ENCODE data around the gene RTN4RL1.

Gene RTN4RL1

DNA sequence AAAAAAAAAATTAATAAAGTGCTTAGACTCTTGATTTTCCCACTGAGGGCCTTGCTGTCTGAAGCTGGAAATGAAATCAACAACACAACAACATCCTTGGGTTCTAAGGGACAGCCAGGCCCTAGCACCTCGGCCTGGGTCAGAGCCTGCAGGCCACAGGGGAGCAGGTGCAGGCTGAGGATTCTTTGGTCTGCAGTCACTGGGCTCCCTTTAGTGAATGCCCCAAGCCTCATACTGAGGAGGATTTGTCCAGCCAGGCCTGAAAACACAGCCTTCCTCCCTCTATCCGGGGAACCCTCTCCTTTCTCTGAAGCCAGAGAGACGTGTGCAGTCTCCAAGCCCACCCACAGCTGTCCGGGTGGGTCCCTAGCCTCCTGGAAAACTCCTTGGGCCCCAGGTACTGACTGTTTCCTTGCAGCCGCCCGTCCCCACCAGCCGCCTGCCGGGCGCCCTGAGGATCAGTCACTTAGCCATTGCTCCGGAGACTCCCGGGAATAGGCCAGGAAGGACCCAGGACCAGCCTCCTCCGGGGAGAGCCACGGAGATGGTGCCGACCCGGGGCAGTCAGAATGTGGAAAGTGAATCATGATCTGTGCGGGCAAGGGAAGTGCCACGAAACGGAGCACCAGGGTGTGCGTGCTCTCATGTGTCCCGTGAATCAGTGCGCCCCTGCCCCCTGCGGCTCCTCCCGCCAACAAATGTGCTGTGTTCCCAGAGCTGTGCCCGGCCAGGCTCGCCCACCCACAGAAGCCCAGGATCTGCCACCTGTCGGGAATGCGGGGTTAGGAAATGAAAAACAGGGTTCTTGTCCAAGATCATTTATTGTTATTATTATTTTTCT lies 91.0 kb downstream of the RTN4RL1 start:
- in situ Hi-C loops (cut with MboI; ENCODE audit: low sequenced_read_pairs): no loop called here

DNA sequence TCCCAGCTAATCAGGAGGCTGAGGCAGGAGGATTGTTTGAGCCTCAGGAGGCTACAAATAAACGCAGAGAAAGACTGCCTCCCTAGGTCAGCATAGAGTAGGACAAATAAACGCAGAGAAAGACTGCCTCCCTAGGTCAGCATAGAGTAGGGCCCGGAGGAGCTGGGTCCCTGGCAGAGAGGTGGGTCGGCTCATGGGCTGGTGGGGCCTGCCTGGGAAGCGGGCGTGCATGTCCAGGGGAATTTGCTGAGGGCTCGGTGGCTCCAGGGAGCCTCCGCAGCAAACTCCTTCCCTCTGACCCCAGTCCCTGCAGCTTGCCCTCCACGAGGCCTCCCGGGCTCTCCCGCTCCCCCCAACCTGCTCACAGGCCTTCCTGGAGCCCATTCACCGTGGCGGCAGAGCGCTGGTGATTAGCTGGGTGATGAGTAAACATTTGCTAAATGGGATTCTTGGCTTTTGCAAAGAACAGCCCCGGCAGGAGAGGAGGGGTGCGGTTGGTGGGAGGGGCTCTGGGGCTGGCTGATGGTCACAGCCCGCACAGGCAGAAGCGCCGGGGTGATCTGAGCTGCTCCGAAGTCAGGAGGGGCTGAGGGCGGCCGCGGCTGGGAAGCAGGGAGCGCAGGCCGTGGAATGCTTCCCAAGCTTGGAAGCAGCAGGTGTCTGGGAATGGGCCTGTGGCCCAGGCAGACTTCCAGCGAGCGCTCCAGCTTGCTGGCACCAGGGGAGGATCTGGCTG lies 93.1 kb downstream of the RTN4RL1 start:
- in situ Hi-C loops (cut with MboI; ENCODE audit: low sequenced_read_pairs): no loop called here

GRCh38 chr17:1930337-1930645 lies 94.8 kb downstream of the RTN4RL1 start:
- in situ Hi-C loops (cut with MboI; ENCODE audit: low sequenced_read_pairs): no loop called here

GRCh38 chr17:1928976-1929375 lies 96.2 kb downstream of the RTN4RL1 start:
- in situ Hi-C loops (cut with MboI; ENCODE audit: low sequenced_read_pairs): no loop called here

- in situ Hi-C loops (cut with MboI; ENCODE audit: low sequenced_read_pairs): no loop called here
Measured at GRCh38 chr17:1920948-1921351, 104.2 kb downstream of the RTN4RL1 start.

DNA sequence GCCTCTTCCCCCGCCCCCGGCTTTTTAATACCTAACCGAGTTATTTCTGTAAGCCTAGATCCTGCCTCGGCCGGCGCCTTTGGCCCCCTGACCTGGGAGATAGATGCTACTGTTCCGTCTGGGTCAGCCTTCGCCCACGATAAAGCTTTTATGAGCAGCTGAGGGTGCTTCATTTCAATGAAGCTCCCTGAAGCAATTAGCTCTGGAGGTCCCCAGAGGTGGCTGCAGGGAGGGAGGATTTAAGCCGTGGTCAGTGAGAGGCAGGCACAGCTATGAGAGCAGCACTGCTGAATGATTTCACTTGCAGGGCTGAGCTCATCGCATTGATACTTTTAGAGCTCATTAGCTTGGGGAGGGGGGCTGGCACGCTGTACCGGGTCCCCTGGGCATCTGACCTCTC lies 105.9 kb downstream of the RTN4RL1 start:
- in situ Hi-C loops (cut with MboI; ENCODE audit: low sequenced_read_pairs): no loop called here

DNA sequence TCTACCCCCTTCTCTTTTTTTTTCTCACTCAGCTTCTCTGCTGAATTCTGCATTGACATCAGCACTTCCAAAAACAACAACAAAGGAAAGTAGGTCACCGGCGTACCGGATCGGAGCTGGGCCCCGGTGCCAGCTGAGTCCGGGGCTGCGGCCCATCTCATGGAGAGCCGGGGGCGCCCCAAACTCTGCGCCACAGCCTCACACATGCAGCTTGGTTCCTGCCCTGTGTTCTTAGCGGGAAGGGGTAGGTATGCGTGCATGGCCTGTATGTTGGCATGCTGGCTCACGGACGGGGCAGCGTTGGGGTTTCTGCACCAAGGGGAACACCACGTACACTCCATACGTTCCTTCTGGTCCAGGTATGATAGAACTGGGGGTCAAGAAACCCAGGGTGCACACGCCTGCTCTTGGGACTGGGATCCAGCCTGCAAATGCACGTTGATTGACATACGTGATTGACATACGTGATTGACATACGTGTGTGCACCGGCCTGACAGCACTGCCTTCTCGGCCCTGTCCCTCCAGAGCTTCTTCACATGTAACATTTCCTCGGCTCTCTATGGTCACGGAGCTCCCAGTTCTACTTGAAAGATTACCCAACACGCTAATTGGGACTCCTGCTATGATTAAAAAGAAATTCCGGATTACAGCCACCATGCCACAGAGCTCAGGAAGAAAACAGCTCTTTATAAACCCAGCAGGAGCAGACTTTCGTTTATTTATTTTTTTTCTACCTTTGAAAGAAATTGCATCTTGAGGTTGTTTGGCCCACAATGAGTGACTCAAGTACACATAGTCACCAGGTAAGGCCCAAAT lies 106.6 kb downstream of the RTN4RL1 start:
- in situ Hi-C loops (cut with MboI; ENCODE audit: low sequenced_read_pairs): no loop called here

DNA sequence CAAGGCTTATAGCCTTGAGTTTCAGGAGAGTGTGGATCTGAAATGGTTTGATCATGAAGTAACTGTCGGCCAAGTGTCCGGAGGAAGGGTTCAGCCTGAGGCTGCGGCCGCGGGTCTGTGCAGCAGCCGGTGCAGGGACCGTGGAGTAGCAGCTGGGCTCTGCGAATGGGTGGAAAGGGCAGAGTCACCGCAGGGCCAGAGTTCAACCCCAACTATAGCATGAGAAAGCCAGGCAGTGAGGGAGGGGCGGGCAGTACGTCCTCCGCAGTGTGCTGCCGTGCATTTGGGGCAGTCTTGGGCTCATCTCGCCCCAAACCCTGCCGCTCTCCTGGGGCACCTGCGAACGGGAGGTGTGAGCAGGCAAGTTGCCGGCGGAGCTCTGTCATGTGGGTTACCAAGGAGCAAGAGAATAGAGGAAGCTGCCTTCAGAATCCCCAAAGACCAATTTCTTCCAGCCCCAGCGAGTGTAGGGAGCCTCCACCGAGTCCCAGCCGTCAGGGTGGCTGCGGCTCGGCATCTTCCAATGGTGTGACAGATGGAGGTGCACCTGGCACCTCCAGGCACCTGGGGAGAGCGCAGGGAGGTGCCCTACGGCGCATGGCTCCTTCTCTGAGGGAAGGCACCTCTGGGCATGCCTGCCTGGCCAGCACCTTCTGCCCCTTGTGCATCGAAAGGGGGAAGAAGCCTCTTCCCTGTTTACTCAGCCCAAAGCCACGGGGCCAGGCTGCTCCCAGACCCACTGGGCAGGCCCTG lies 108.0 kb downstream of the RTN4RL1 start:
- in situ Hi-C loops (cut with MboI; ENCODE audit: low sequenced_read_pairs): no loop called here

DNA sequence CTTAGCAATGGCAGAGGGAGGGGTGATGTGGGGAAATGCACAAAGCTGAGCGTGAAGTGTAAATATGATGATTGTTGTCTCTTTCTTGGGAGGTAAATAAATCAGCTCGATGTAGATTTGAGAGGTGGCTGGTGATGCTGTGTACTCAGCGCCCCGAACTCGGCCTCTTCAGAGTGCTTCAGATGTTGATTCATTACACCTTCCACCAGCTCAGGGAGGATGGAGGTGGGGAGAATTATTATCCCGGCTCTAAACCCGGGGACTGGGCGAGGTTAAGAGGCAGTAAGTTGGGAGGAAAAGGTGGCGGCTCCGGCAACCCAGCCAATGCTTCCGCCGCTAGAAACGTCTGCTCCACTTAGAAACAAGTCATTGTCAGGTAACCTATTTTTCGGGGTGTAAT lies 108.8 kb downstream of the RTN4RL1 start:
- in situ Hi-C loops (cut with MboI; ENCODE audit: low sequenced_read_pairs): no loop called here

- in situ Hi-C loops (cut with MboI; ENCODE audit: low sequenced_read_pairs): no loop called here
Measured at GRCh38 chr17:1915889-1916288, 109.2 kb downstream of the RTN4RL1 start.

GRCh38 chr17:1914661-1915083 lies 110.5 kb downstream of the RTN4RL1 start:
- in situ Hi-C loops (cut with MboI; ENCODE audit: low sequenced_read_pairs): no loop called here

GRCh38 chr17:1913702-1914101 lies 111.4 kb downstream of the RTN4RL1 start:
- in situ Hi-C loops (cut with MboI; ENCODE audit: low sequenced_read_pairs): no loop called here

GRCh38 chr17:1912146-1912545 lies 113.0 kb downstream of the RTN4RL1 start:
- in situ Hi-C loops (cut with MboI; ENCODE audit: low sequenced_read_pairs): no loop called here

DNA sequence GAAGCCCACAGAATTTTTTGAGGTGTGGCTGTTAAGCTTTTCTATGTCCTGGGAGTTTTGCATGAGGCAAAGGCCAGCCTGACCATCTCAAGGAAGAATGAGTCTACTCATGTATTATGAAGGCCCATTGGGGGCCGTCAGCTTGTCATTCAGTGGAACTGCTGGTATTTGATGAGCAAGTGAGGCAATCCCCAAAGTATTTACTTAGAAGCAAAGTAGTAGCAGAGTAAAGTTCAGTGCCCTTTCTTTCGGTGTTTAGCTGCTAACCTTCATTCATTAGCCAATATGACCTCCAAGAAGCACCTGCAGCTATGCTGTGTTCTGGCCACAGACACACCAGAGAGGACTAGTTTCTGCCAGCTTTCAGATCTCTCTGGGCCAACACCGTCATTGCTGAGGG lies 115.1 kb downstream of the RTN4RL1 start:
- in situ Hi-C loops (cut with MboI; ENCODE audit: low sequenced_read_pairs): no loop called here

- in situ Hi-C loops (cut with MboI; ENCODE audit: low sequenced_read_pairs): no loop called here
Measured at GRCh38 chr17:1908699-1909309, 116.3 kb downstream of the RTN4RL1 start.

DNA sequence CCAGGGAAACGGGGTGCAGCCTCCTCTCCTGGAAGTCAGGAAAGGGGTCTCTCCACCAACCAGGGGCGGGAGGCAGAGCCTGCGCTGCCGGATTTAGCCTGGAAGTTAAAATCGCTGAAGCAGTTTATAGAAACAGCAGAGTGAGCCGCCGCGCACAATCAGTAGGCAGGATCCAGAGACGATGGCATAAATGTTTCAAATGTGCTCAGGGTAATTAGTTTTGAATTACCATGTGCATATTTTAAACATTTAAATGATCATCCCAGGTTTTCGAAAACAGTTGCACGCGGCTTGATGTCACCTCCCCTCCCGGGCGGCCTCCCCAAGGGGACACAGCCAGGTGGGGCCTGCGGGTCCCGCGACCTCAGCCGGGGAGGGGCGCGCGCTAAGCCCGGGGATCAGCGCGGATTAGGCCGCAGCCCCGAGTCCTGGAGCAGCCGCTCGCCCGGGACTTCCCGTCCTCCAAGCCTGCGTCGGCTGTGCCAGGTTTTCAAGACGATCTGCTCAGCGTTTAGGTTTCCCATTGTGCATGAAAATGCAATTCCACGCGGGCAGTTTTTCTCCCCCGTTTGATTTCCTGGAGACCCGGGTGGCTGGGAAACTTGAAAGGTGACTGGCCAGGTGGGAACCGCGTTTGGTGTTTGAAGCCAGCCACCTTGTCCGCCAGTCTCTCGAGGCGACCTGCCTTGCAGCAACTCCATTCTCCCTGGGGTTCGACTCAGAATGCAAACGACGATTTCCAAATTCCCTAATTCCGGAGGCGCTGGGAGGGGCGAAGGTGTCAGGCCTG lies 117.0 kb downstream of the RTN4RL1 start:
- in situ Hi-C loops (cut with MboI; ENCODE audit: low sequenced_read_pairs): no loop called here

DNA sequence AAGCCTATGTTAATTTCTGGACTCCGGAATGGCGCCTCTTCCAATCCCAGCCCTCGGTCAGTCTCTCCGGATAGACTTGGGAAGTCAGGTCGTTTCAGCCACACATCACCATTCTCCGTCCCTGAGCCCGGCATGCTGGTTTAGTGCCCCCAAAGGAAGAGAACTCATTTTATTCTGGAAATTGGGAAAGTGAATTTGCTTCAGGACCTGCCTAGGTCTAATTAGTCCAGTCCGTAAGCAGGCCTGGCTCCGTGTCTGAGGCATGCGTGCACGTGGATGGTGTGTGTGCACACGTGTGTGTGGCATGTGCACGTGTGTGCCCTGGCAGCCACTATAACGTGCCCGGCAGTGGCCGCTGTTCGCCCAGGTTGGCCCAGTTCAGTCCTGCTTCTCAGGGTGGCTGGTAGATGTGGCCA lies 117.9 kb downstream of the RTN4RL1 start:
- in situ Hi-C loops (cut with MboI; ENCODE audit: low sequenced_read_pairs): no loop called here

DNA sequence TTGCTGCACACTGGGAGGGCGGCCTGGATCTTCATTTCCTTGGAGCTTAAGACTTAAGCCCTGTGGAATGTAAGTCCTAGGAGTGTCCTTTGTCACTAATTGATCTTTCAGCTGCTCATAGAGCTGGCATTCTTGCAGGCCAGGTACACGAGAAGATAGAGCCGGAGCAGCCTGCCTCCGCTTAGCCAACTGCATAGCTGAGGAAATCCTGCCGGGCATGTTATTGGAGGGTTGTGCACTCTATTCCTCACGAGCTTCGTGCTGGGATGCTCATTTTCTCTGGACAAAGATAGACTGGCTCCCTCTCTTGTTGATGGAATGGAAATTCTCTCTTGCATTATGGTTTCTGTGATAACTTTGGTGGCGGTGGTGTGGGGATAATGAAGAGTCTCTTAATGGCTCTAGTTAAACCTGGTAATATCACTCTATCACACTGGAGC lies 118.5 kb downstream of the RTN4RL1 start:
- in situ Hi-C loops (cut with MboI; ENCODE audit: low sequenced_read_pairs): no loop called here

GRCh38 chr17:1905190-1905913 lies 119.8 kb downstream of the RTN4RL1 start:
- in situ Hi-C loops (cut with MboI; ENCODE audit: low sequenced_read_pairs): no loop called here
